Progenitor cell of endocrine pancreas (in vitro differentiated cells): ENCODE measurements around the gene WDR44. TPM values are rescaled to one million over a fixed set of nuclear protein-coding genes. Genes with fewer than 3 reads are reported as not detected.
A peak's percentile ranks its signal among the peaks of the same experiment; 100 is the strongest.
"Not testable (repeated sequence)": the region's sequence is repeated elsewhere in the genome, so short reads cannot be mapped to it uniquely, and the experiment has no call there.

Source experiments
- DNase-seq: peaks from one replicate; pipeline ENCODE4 v3.0.0; 2021; ENCODE audit warnings: low spot score; ENCODE audit not compliant: unreplicated experiment
- H3K27ac Mint-ChIP-seq: 2 replicates; pipeline ENCODE4 v1.8.0; 2021; ENCODE audit warnings: mild to moderate bottlenecking, moderate library complexity, mixed read lengths
- H3K27me3 Mint-ChIP-seq: 2 replicates; pipeline ENCODE4 v1.8.0; 2021; ENCODE audit warnings: mixed read lengths
- H3K36me3 Mint-ChIP-seq: 2 replicates; pipeline ENCODE4 v1.8.0; 2022; ENCODE audit warnings: mixed read lengths; ENCODE audit not compliant: insufficient read depth
- H3K4me1 Mint-ChIP-seq: 2 replicates; pipeline ENCODE4 v1.8.0; 2021; ENCODE audit warnings: low read depth, mixed read lengths
- H3K4me3 Mint-ChIP-seq: 2 replicates; pipeline ENCODE4 v1.8.0; 2021; ENCODE audit warnings: low read depth, mild to moderate bottlenecking, moderate library complexity, mixed read lengths
- H3K9me3 Mint-ChIP-seq: 2 replicates; pipeline ENCODE4 v1.8.0; 2021; ENCODE audit warnings: low read depth, mixed read lengths
- CTCF ChIP-seq: fragments of 200-600 bp; sonication (generic); IDR thresholded peaks from one replicate; pipeline ENCODE4 v1.5.0; 2021; ENCODE audit warnings: antibody characterized with exemption, mild to moderate bottlenecking; ENCODE audit not compliant: unreplicated experiment
- long read RNA-seq: library from polyadenylated mRNA; unstranded; transcript quantifications from one replicate; pipeline ENCODE4 v2.0.0, GENCODE V29; 2020
- total RNA-seq: library from RNA; stranded (reverse); gene quantifications from 2 replicates; pipeline ENCODE4 v1.2.1, GENCODE V29; 2021

WDR44 gene
- 10.0 and 11.8 TPM in 2 replicates for total RNA-seq
- long read RNA-seq, full-length matches to known transcripts: 4 of 15 reads
- long read RNA-seq, partial matches to known transcripts: 8 of 15 reads
- long read RNA-seq, other reads (novel, unspliced or antisense): 3 of 15 reads

DNA sequence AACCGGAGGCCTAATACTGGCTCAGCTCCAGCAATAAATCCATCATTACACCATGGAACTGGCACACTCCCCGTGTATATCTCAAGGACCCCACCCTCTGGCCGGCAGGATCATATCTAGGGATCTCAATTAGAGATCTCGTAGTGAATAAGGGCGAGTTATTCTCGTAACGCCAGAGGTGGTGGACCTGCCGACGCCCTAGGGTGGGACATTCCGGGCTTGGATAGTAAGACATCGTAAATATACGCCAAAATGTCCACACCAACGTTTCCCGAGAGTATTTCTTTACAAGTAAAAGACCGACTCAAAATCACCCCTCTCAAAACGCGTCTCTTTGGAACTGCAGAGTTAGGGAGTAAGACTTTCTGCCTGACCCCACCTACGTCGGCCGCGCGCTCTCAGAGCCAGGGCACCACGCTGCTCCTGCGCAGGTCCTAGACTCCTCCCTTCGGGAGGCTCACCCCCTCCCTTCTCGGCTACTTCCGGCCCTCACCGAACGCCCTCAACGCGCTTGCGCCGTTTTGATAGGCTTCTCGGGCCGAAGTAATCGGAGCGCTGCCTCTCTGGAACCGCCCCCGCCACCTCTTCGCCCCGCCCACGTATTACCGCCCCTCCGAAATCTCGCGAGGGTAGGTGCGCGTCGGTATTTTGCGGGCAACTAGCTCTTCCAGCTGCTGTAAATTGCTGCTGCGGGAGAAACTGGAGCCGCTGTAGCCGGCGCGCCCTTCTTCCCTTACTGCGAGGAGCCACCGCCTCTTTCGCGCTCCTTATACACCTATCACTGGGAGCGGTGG, at the start of gene WDR44:
TSS of gene WDR44 (plus strand) at position 643 of the 794 bp plus-strand sequence. CDS start 398 bp downstream, outside the sequence.
- TF ChIP-seq CTCF: no peak
- no peaks in the 10 kb centered on the region for H3K27me3 Mint-ChIP-seq
- H3K9me3 Mint-ChIP-seq: peaks cover 6% of the 10 kb centered on the region

DNA sequence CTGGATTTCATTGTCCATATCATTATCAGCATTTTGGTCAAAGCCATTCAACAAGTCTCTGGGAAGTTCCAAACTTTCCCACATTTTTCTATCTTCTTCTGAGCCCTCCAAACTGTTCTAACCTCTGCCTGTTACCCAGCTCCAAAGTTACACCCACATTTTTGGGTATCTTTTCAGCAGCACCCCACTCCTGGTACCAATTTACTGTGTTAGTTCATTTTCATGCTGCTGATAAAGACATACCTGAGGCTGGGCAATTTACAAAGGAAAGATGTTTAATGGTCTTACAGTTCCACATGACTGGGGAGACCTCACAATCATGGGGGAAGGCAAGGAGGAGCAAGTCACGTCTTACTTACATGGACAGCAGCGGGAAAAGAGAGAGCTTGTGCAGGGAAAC, 40.1 kb upstream of the WDR44 start:
- not testable (repeated sequence) for H3K4me1 Mint-ChIP-seq, DNase-seq, H3K27me3 Mint-ChIP-seq, H3K27ac Mint-ChIP-seq, H3K4me3 Mint-ChIP-seq, H3K36me3 Mint-ChIP-seq
- H3K9me3 Mint-ChIP-seq: peaks cover 47% of the 10 kb centered on the region

More for the DNA sequence above, at the start of gene WDR44:
- Mint-ChIP-seq H3K27ac (peak within 1 kb of the TSS; percentile 99), H3K4me1 (peaks cover 15% of the 10 kb centered on the region), H3K4me3 (peak within 1 kb of the TSS; percentile 96), H3K36me3 (no peaks in the 10 kb centered on the region)
- DNase-seq: peak; percentile 86

GRCh38 chrX:118315529-118315928, 30.4 kb upstream of the WDR44 start:
- Mint-ChIP-seq H3K27ac (no peak overlapping the region), H3K4me1 (no peaks in the 10 kb centered on the region)
- no peak for DNase-seq

DNA sequence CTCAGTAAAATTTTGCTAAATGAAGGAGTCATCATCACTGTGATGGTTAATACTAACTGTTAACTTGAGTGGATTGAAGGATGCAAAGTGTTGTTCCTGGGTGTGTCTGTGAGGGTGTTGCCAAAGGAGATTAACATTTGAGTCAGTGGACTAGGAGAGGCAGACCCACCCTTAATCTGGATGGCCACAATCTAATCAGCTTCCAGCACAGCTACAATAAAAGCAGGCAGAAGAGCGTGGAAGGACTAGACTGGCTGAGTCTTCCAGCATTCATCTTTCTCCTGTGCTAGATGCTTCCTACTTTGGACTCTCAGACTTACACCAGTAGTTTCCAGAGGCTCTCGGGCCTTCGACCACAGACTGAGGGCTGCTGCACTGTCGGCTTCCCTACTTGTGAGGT, 21.3 kb upstream of the WDR44 start:
- H3K4me3 Mint-ChIP-seq: no peak overlapping the region
- no peak overlapping the region for H3K27ac Mint-ChIP-seq
- DNase-seq: no peak
- no peaks in the 10 kb centered on the region for H3K27me3 Mint-ChIP-seq
- H3K9me3 Mint-ChIP-seq: peaks cover 7% of the 10 kb centered on the region
- no peak for TF ChIP-seq CTCF
- no peaks in the 10 kb centered on the region for H3K4me1 Mint-ChIP-seq
- H3K36me3 Mint-ChIP-seq: no peaks in the 10 kb centered on the region

More at GRCh38 chrX:118315529-118315928, 30.4 kb upstream of the WDR44 start:
- no peaks in the 10 kb centered on the region for H3K27me3 Mint-ChIP-seq
- no peaks in the 10 kb centered on the region for H3K36me3 Mint-ChIP-seq
- no peak for TF ChIP-seq CTCF
- peaks cover 29% of the 10 kb centered on the region for H3K9me3 Mint-ChIP-seq
- no peak overlapping the region for H3K4me3 Mint-ChIP-seq

GRCh38 chrX:118325453-118325852, 20.5 kb upstream of the WDR44 start:
- H3K4me3 Mint-ChIP-seq: no peak overlapping the region
- TF ChIP-seq CTCF: peak; percentile 42
- no peaks in the 10 kb centered on the region for H3K27me3 Mint-ChIP-seq
- no peak for DNase-seq
- no peaks in the 10 kb centered on the region for H3K4me1 Mint-ChIP-seq
- no peak overlapping the region for H3K27ac Mint-ChIP-seq
- peaks cover 10% of the 10 kb centered on the region for H3K9me3 Mint-ChIP-seq
- no peaks in the 10 kb centered on the region for H3K36me3 Mint-ChIP-seq
